Measurements from ENCODE around the gene SERGEF.
A peak's percentile ranks its signal among the peaks of the same experiment; 100 is the strongest.

The SERGEF gene

GRCh38 chr11:18012906-18013781 is at the start of gene SERGEF:
Gene SERGEF, minus strand, starts transcription at chr11:18013047. Its CDS starts 37 bp downstream, at chr11:18013010.
- DNase-seq: peak; percentile 96

GRCh38 chr11:18061351-18061750 is 48.5 kb upstream of the SERGEF start:
- DNase-seq: no peak

- DNase-seq: no peak
These were observed 43.8 kb upstream of the SERGEF start for GRCh38 chr11:18056561-18057181.

GRCh38 chr11:18054511-18055103 is 41.8 kb upstream of the SERGEF start:
- no peak for DNase-seq

GRCh38 chr11:18050848-18051247 is 38.0 kb upstream of the SERGEF start:
- no peak for DNase-seq

- DNase-seq: peak; percentile 81
These were observed 33.4 kb upstream of the SERGEF start, which contains the start of gene TPH1 for GRCh38 chr11:18046116-18046777. Gene TPH1, minus strand, starts transcription at chr11:18046269. Its CDS starts 5,507 bp downstream, at chr11:18040762.

GRCh38 chr11:18036456-18036855 is 23.6 kb upstream of the SERGEF start:
- DNase-seq: peak; percentile 94

GRCh38 chr11:18027475-18027874 is 14.6 kb upstream of the SERGEF start:
- no peak for DNase-seq

- no peak for DNase-seq
These were observed 9.6 kb upstream of the SERGEF start for GRCh38 chr11:18022419-18022818.

DNA sequence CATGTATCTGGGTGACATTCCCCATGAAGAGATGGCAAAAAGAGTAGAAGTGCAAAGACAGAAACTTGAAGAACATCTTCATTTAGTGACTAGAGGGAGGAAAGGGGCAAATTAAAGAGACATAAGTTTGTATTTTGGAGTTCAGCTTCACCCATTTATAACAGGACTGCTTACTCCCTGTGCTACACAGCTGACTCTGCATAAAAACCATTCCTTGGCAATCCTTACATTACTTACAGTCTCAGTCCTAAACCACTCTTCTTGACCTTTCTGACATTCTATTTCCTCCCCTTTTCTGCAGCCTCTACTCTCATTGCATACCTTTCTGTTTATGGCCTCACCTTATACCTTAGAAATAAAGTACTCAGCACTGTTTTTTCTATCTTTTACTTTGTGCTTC is 6.8 kb upstream of the SERGEF start:
- no peak for DNase-seq

DNA sequence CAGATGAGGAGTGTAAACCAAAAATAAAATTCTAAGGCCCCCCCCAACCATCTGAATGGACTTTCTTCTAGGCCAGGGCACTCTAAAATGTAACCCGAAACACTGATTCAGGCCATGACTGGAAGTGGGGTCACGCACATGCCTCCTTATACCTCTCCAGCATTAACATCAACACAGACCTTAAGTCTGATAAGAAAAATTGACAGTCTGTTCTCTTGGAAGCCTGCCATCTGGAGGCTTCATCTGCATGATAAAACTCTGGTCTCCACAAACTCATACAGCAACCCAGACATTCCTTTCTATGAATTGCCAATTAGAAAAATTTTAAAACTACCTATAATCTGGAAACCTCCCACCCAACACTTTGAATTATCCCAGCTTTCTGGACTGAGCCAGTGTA is 3.9 kb upstream of the SERGEF start:
- peak; percentile 78 for DNase-seq

DNA sequence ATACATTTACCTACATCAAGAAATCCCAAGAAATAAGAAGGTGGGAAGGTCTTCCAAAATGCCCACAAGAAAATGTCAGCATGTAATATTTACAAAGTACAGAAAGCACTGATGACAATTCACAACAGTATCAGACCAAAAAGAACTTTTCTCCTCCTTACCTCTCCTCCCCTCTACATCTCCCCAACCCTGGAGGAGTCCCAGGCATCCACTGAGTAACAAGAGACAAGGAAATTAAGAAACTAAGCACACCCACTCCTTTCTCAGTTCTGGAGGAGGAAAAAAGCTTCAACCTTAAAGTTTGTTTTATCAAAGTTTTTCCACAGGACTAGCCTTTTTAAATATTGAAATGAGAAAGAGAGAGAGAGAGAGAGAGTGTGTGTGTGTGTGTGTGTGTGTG is 2.0 kb upstream of the SERGEF start:
- no peak for DNase-seq

DNA sequence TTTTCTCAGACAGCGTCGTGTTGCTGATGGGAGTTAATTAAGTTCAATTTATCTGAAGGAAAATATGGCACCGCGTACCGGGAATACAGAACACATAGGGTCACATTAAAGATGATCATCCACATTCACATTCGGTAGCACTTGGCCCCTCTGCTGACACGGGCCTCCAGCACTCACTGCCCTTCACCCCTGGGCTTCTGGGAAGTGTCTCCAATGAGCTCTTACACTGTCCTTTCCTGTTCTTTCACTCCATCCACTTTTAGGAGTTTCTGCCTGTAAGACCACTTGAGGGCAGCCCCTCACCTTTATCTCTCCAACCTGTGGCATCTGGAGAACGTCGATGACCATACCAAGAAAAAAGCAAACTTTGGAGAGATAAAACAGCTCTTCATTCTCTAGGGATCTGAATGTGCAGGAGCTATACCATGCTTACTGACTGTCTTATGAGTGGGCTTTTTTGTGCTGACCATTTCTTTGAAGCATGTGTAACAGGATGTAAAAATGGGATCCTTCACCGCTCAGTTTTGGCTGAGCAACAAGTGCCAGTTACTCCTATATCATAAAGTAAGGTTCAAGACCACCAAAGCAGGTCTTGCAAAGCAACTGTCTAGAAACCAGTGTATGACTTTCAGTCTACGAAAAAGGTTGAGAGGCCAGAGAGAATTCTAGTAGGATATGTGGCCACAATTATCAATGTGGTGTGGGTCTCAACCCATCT is 1.1 kb upstream of the SERGEF start:
- peak; percentile 36 for DNase-seq

DNA sequence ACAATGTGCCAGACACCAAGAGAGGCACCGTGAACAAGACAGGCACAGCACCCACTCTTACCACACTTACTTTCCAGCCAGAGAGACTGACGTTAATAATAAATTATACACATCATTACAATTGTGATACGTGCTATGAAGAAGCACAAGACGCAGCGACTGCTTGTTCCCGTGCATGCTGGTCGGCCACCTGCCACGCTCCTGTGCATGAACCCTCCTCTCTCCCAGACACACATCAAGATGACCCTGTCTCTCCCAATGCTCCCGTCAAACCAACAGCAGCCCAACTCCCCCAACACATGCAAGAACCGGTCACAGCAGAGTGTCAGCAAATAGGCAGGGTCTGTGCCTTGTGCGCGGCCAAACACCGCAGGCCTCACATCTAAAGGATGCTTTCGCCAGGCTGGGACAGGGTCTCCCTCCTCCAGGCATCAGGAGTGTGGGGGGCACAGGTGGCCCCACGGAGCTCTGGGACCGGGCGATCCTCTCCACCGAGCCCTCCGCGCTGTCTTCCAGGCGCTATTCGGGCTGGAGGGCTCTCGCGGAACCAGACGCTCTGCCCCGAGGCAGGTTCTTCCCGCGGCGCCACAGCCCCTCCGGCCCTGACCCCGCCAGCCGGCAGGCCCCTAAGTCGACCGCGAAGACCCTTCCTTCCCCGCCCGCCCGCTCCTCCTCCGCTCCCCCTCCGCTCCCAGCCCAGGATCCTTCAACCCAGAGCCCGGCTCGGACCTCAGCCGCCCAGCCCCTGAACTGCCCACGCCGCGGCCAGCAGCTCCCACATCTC is 533 bp downstream of the SERGEF start:
- peak; percentile 57 for DNase-seq

GRCh38 chr11:18011633-18012032 is 1.2 kb downstream of the SERGEF start:
- peak; percentile 27 for DNase-seq

GRCh38 chr11:18010977-18011586 is 1.8 kb downstream of the SERGEF start:
- DNase-seq: peak; percentile 82

DNA sequence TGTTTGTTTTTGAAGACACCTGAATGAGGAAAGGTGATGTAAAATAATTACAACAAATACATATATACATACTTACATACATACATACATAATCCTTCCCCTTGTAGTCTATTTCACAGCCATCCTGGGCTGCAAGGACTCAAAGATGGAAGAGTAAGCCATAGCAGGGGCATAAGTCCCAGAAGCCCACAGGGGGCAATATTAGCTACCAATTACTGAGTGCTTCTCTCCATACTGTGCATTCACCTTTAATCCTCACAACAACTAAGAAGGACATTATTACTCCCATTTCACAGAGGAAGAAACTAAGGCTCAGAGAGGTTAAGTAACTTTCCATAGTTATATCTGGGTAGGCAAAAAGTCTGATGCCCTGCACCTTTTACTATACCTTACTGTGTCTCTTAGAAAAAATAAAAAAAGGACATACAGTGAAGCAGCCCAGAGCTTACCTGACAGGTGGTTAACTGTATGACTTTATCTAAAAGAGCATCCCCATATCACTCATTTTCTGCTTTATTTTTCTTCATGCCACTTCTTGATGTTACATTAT is 2.7 kb downstream of the SERGEF start:
- DNase-seq: peak; percentile 59

DNA sequence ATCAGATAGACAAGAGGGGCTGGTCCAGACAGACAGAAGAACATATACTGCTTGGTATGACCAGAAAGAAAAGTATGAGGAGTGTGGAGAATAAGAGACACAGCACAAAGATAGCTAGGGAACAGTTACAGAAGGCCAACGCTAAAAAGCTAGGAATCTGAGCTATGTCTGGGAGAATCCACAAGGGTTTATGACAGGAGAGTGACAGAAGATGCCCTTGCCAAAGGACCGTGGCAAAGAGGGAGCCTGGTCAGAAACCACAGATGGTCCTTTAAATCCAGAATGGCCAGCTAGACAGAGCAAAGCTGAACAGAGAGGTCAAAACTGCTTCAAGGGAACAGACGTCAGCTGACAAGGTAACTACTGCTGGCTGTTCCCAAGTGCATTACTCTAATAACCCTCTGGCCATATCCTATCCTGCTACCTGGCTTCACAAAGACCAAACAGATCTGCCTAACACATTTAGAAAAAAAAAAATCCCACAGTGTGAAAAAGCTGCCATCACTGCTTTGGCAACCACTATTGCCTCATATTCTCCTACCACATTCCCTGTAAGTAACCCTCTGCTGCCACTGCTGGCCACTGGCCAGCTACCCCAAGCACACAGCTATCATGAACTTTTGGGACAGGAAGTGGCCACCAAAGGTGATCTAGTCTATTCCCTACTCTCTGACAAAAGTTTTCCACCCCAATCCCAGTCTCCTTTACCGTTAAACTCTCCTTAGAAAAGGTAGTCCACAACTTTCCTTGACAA is 7.3 kb downstream of the SERGEF start:
- DNase-seq: no peak

DNA sequence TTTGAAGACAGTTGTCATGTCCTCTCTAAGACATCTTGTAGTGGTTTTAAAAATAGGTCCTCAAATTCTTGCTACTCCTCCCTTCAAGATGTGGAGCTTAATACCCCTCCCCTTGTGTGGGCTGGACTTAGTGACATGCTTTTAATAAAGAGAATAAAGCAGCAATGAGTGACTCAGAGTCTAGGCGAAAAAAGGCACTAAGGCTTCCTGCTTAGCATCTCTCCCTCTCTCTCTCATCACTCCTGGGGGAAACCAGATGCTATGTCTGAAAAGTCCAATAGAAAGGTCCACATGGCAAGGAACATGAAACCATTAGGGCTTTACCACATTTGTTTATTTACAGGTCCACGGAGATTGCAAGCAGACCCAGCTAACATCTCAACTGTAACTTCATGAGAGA is 11.7 kb downstream of the SERGEF start:
- no peak for DNase-seq

- no peak for DNase-seq
These were observed 12.1 kb downstream of the SERGEF start for GRCh38 chr11:18000760-18001159.
